ENCODE data around the gene NEU1. TPM values are rescaled to one million over a fixed set of nuclear protein-coding genes. Genes with fewer than 3 reads are reported as not detected.

Gene NEU1
- total RNA-seq, 1 experiment from 2014 or later: 36.2 TPM

DNA sequence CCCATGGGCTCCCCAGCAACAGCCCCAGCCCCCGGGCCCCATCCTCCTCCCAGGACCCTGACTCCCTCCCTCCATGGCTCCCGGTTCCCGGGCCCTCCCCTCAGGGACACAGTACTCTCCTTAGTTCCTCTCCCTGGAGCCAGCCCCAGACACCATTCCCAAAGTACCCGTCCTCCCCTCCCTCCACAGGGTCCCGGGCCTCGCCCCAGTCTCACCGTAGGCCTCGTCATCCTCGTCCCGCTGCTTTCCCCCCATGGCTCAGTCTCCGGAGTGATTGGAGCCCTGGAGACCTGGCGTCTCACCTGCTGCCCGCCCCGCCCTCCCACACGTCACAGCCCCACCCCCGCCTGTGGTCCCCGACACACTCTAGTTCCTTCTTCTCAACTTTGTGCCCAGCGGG is 16.1 kb upstream of the NEU1 start, which contains the start of gene SLC44A4:
SLC44A4 (minus strand) TSS at position 272 of the 400 bp plus-strand sequence; CDS start at position 255, 17 bp downstream.
- H3K79me2 ChIP-seq (ENCODE audit: insufficient read depth, low read length): no peaks in the 10 kb centered on the region
- H2BK5ac ChIP-seq (ENCODE audit: insufficient read length, low read length): no peak within 1 kb of the TSS
- no peak within 1 kb of the TSS for H3K4me2 ChIP-seq (ENCODE audit: insufficient read depth, insufficient read length, low read length)
- no peak within 1 kb of the TSS for H4K5ac ChIP-seq (ENCODE audit: insufficient read length, low read depth, low read length)
- H3K27ac ChIP-seq (ENCODE audit: insufficient read length, low read depth, low read length): no peak within 1 kb of the TSS
- H3K79me1 ChIP-seq (ENCODE audit: insufficient read depth, low read depth, low read length, poor library complexity, severe bottlenecking): no peaks in the 10 kb centered on the region
- H2BK15ac ChIP-seq (ENCODE audit: low read depth, low read length): no peak within 1 kb of the TSS
- WGBS (ENCODE audit: extremely low coverage, insufficient read length, low lambda C conversion rate): no CpG with 5 or more reads among the region's 18 CpGs
- no peak within 1 kb of the TSS for H3K56ac ChIP-seq (ENCODE audit: insufficient read length, low read depth, low read length)
- H2BK12ac ChIP-seq (ENCODE audit: insufficient read length, low read depth, low read length): no peak within 1 kb of the TSS
- H3K23ac ChIP-seq (ENCODE audit: insufficient read length, low read depth, low read length): no peak within 1 kb of the TSS
- H2AFZ ChIP-seq (ENCODE audit: low read length): no peak within 1 kb of the TSS
- DNase-seq: peak; percentile 71
- H2BK120ac ChIP-seq (ENCODE audit: low read depth, low read length, poor library complexity, severe bottlenecking): no peak within 1 kb of the TSS
- Mint-ChIP-seq H3K4me3 (peak within 1 kb of the TSS; percentile 27 to 46; a peak in 4 of 5 replicates), H3K36me3 (ENCODE audit: insufficient read depth in 1 of 3, low read depth in 3 of 3) (peaks cover 30 to 42% (median 41%) of the 10 kb centered on the region in 3 experiments; a peak in 6 of 7 replicates), H3K4me1 (peaks cover 3 to 27% of the 10 kb centered on the region in 2 experiments), H3K27me3 (ENCODE audit: low read depth) (no peaks in the 10 kb centered on the region; the same call in 1 of the 2 replicates), H3K9me3 (no peaks in the 10 kb centered on the region), H3K27ac (peak within 1 kb of the TSS in 2 of 3 experiments; percentile 68 to 77; a peak in 5 of 7 replicates)
- H4K91ac ChIP-seq (ENCODE audit: insufficient read length, low read depth, low read length): no peak within 1 kb of the TSS
- TF ChIP-seq, protein P1, sequence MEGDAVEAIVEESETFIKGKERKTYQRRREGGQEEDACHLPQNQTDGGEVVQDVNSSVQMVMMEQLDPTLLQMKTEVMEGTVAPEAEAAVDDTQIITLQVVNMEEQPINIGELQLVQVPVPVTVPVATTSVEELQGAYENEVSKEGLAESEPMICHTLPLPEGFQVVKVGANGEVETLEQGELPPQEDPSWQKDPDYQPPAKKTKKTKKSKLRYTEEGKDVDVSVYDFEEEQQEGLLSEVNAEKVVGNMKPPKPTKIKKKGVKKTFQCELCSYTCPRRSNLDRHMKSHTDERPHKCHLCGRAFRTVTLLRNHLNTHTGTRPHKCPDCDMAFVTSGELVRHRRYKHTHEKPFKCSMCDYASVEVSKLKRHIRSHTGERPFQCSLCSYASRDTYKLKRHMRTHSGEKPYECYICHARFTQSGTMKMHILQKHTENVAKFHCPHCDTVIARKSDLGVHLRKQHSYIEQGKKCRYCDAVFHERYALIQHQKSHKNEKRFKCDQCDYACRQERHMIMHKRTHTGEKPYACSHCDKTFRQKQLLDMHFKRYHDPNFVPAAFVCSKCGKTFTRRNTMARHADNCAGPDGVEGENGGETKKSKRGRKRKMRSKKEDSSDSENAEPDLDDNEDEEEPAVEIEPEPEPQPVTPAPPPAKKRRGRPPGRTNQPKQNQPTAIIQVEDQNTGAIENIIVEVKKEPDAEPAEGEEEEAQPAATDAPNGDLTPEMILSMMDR (conservative IDR thresholded peaks at IDR 0.05): no peak
- no peak within 1 kb of the TSS for H2BK20ac ChIP-seq (ENCODE audit: low read depth, low read length, poor library complexity, severe bottlenecking)
- no peak within 1 kb of the TSS for H4K8ac ChIP-seq (replicated peaks; ENCODE audit: insufficient read length, low read depth, low read length)
- no peak within 1 kb of the TSS for H3K18ac ChIP-seq (ENCODE audit: insufficient read length, low read depth, low read length)
- no peak within 1 kb of the TSS for H3K4ac ChIP-seq (ENCODE audit: low read depth, low read length)
- no peaks in the 10 kb centered on the region for H4K20me1 ChIP-seq (ENCODE audit: control insufficient read depth, insufficient read depth, insufficient read length)
- H3K9me3 ChIP-seq (ENCODE audit: control insufficient read depth, low read depth, low read length): no peaks in the 10 kb centered on the region
- H3K23me2 ChIP-seq (ENCODE audit: insufficient read length, low read depth, low read length, poor library complexity, severe bottlenecking): no peaks in the 10 kb centered on the region
- no peaks in the 10 kb centered on the region for H3K4me1 ChIP-seq (ENCODE audit: insufficient read depth, low read length)
- no peak within 1 kb of the TSS for H2AK5ac ChIP-seq (ENCODE audit: insufficient read length, low read length)
- no peak within 1 kb of the TSS for H3T11ph ChIP-seq (ENCODE audit: low read length)
- no peak within 1 kb of the TSS for H3K9ac ChIP-seq (ENCODE audit: extremely low read depth, insufficient read length, low read length)
- no peak within 1 kb of the TSS for H3K14ac ChIP-seq (ENCODE audit: insufficient read depth, low read length)
- H3K27me3 ChIP-seq (ENCODE audit: insufficient read depth, low read length): no peaks in the 10 kb centered on the region
